Stomach (tissue), 9 donors: ENCODE measurements around the gene LCP2. TPM values are rescaled to one million over a fixed set of nuclear protein-coding genes. Genes with fewer than 3 reads are reported as not detected.

ENCODE experiments used
- DNase-seq, 2 donors: peaks; one replicate each; pipeline versions ENCODE4 v3.0.0 to v3.0.0-alpha.2; 2013 to 2019
- H3K27ac ChIP-seq, 5 donors: fragments of 200-600 bp in 4 of 5; sonication (generic) in 4 of 5; one replicate each; pipeline ENCODE4 v1.5.1; 2013 to 2019; ENCODE audit warnings: mild to moderate bottlenecking in 1 of 5, moderate library complexity in 1 of 5
- H3K27me3 ChIP-seq, 3 donors: fragments of 200-600 bp; sonication (generic); one replicate each; pipeline ENCODE4 v1.5.1; 2017 to 2019; ENCODE audit warnings: mixed run types in 1 of 3
- H3K36me3 ChIP-seq, 4 donors: fragments of 200-600 bp; sonication (generic); 1 replicate in 3 of 4; 2 replicates in 1 of 4; pipeline ENCODE4 v1.5.1; 2016 to 2019
- H3K4me1 ChIP-seq, 4 donors: fragments of 200-600 bp; sonication (generic); one replicate each; pipeline ENCODE4 v1.5.1; 2016 to 2019
- H3K4me3 ChIP-seq, 4 donors: fragments of 200-600 bp; sonication (generic) in 3 of 4; one replicate each; pipeline ENCODE4 v1.5.1; 2016 to 2019; ENCODE audit warnings: mild to moderate bottlenecking in 1 of 4
- H3K9me3 ChIP-seq, 4 donors: fragments of 200-600 bp; sonication (generic); one replicate each; pipeline ENCODE4 v1.5.1; 2016 to 2019
- CTCF ChIP-seq, 7 experiments: fragments of 450-650 bp in 4 of 7; fragments of 200-600 bp in 3 of 7; sonication (generic) in 3 of 7; IDR thresholded peaks; one replicate each; pipeline ENCODE4 v1.5.1; 2016 to 2019; ENCODE audit warnings: antibody characterized with exemption in 7 of 7, control low read depth in 2 of 7, mild to moderate bottlenecking in 1 of 7
- EP300 ChIP-seq: sonication (generic); formaldehyde crosslinking; IDR thresholded peaks from one replicate; pipeline ENCODE4 v1.6.1; 2017; ENCODE audit warnings: antibody characterized with exemption
- POLR2A ChIP-seq, 4 donors: fragments of 450-650 bp; IDR thresholded peaks; one replicate each; pipeline ENCODE4 v1.6.1; 2016; ENCODE audit warnings: antibody characterized with exemption in 4 of 4, control low read depth in 2 of 4, mild to moderate bottlenecking in 1 of 4, moderate library complexity in 1 of 4
- POLR2AphosphoS5 ChIP-seq, 3 donors: sonication (generic); formaldehyde crosslinking; IDR thresholded peaks; one replicate each; pipeline ENCODE4 v1.6.1; 2016; ENCODE audit warnings: antibody characterized with exemption in 3 of 3
- WGBS, 5 donors: extraction: QIAGEN DNeasy Blood & Tissue Kit in 3 of 5; methylation state at CpG; one replicate each; pipeline versions ENCODE4 v1.1.5 to v1.1.7; 2013 to 2018; 5-methylcytosine and 5-hydroxymethylcytosine counted together
- intact Hi-C: fragments of 100-400 bp; cut with DNase I; formaldehyde crosslinking; loops from one replicate; pipeline ENCODE4 v1.15.1; 2023; ENCODE audit warnings: low total_unique reads
- polyA plus RNA-seq, 3 donors: library from polyadenylated mRNA; stranded (reverse); fragments of 200-250 nt; gene quantifications; one replicate each; pipeline ENCODE4 v1.2.3, GENCODE V29; 2013
- total RNA-seq, 5 donors: library from RNA; depleted of rRNA; stranded (reverse); fragments of >200 nt; gene quantifications; one replicate each; pipeline versions ENCODE4 v1.1.0 to v1.2.3, GENCODE V29; 2014 to 2016
- donor health status: healthy with polysubstance abuse.
- donor health status: Bipolar disorder and iron deficiency.
- donor health status: healthy.

The LCP2 gene
- total and polyA plus RNA-seq, 8 donors = 0.58 to 69.4 (median 16.8) TPM

- no peaks in the 10 kb centered on the region for H3K27me3 ChIP-seq
- peaks cover 0 to 81% (median 42%) of the 10 kb centered on the region in 4 donors for H3K36me3 ChIP-seq
- no peak for TF ChIP-seq EP300
- TF ChIP-seq POLR2AphosphoS5 (IDR thresholded peaks at IDR 0.05) = peak in 1 of 3 donors; percentile 60
- TF ChIP-seq POLR2A (IDR thresholded peaks at IDR 0.05) = no peak
- TF ChIP-seq CTCF (IDR thresholded peaks at IDR 0.05) = no peak
- WGBS, 5 donors = 22 to 50% (median 48%) methylated on average over 8 of the region's 8 CpGs
- no peak overlapping the region for H3K27ac ChIP-seq
- H3K4me3 ChIP-seq = no peak overlapping the region
- peak in 1 of 2 donors; percentile 48 for DNase-seq
- peaks cover 0 to 19% (median 0%) of the 10 kb centered on the region in 4 donors for H3K4me1 ChIP-seq
- H3K9me3 ChIP-seq = no peaks in the 10 kb centered on the region
- intact Hi-C loops = no loop called here
These were observed 43.5 kb downstream of the LCP2 start for GRCh38 chr5:170254056-170254455.

- DNase-seq = no peak
- Histone ChIP-seq H3K9me3 (no peaks in the 10 kb centered on the region), H3K4me3 (no peak overlapping the region), H3K4me1 (peaks cover 0 to 19% (median 0%) of the 10 kb centered on the region in 4 donors), H3K27me3 (no peaks in the 10 kb centered on the region), H3K27ac (no peak overlapping the region), H3K36me3 (peaks cover 0 to 82% (median 48%) of the 10 kb centered on the region in 4 donors)
- TF ChIP-seq POLR2AphosphoS5 (IDR thresholded peaks at IDR 0.05) = no peak
- intact Hi-C loops = no loop called here
- 59 to 73% (median 64%) methylated on average over 9 of the region's 9 CpGs for WGBS, 5 donors
These were observed 44.7 kb downstream of the LCP2 start for GRCh38 chr5:170252720-170253350.

- intact Hi-C loops = no loop called here
- H3K4me3 ChIP-seq = no peak overlapping the region
- H3K4me1 ChIP-seq = peaks cover 0 to 19% (median 0%) of the 10 kb centered on the region in 4 donors
- peaks cover 0 to 80% (median 44%) of the 10 kb centered on the region in 4 donors for H3K36me3 ChIP-seq
- no peak for DNase-seq
- no peaks in the 10 kb centered on the region for H3K27me3 ChIP-seq
- H3K9me3 ChIP-seq = no peaks in the 10 kb centered on the region
- WGBS, 5 donors = 55 to 77% (median 63%) methylated on average over 3 of the region's 3 CpGs
- H3K27ac ChIP-seq = no peak overlapping the region
- no peak for TF ChIP-seq POLR2AphosphoS5 (IDR thresholded peaks at IDR 0.05)
- TF ChIP-seq POLR2A (IDR thresholded peaks at IDR 0.05) = no peak
- TF ChIP-seq EP300 = no peak
- TF ChIP-seq CTCF (IDR thresholded peaks at IDR 0.05) = no peak
These were observed 45.5 kb downstream of the LCP2 start for GRCh38 chr5:170252109-170252508.

GRCh38 chr5:170251462-170251861 lies 46.1 kb downstream of the LCP2 start:
- no peak for DNase-seq
- H3K27ac ChIP-seq = no peak overlapping the region
- H3K4me3 ChIP-seq = no peak overlapping the region
- intact Hi-C loops = no loop called here
- H3K9me3 ChIP-seq = no peaks in the 10 kb centered on the region
- peaks cover 0 to 19% (median 0%) of the 10 kb centered on the region in 4 donors for H3K4me1 ChIP-seq
- 73 to 90% (median 86%) methylated on average over 2 of the region's 2 CpGs for WGBS, 5 donors
- H3K27me3 ChIP-seq = no peaks in the 10 kb centered on the region
- H3K36me3 ChIP-seq = peaks cover 0 to 78% (median 41%) of the 10 kb centered on the region in 4 donors
- TF ChIP-seq CTCF (IDR thresholded peaks at IDR 0.05) (no peak), EP300 (no peak), POLR2A (IDR thresholded peaks at IDR 0.05) (no peak), POLR2AphosphoS5 (IDR thresholded peaks at IDR 0.05) (no peak)

- Histone ChIP-seq H3K4me3 (no peak overlapping the region), H3K4me1 (peaks cover 0 to 19% (median 0%) of the 10 kb centered on the region in 4 donors), H3K27me3 (no peaks in the 10 kb centered on the region), H3K27ac (no peak overlapping the region), H3K36me3 (peaks cover 0 to 76% (median 41%) of the 10 kb centered on the region in 4 donors), H3K9me3 (no peaks in the 10 kb centered on the region)
- WGBS, 5 donors = 50 to 62% (median 55%) methylated on average over 3 of the region's 3 CpGs
- intact Hi-C loops = no loop called here
- TF ChIP-seq POLR2AphosphoS5 (IDR thresholded peaks at IDR 0.05) (no peak), CTCF (IDR thresholded peaks at IDR 0.05) (no peak), POLR2A (IDR thresholded peaks at IDR 0.05) (no peak), EP300 (no peak)
- DNase-seq = no peak
These were observed 46.7 kb downstream of the LCP2 start for GRCh38 chr5:170250810-170251317.
